GM23338 (cell line): ENCODE results near the gene PEX16.

Source experiments
- CREB1 ChIP-seq: fragments of 250-450 bp; sonication (Bioruptor Pico); IDR thresholded peaks from 2 replicates; pipeline ENCODE4 v1.5.0; 2020; ENCODE audit warnings: low read depth, mild to moderate bottlenecking, moderate library complexity
- CTCF ChIP-seq, 2 experiments: fragments of 200-600 bp in 1 of 2; sonication (generic) in 1 of 2; conservative IDR thresholded peaks; 2 replicates each; pipeline versions ENCODE4 v1.5.1 to v1.6.1; 2016 to 2017; ENCODE audit warnings: antibody characterized with exemption in 2 of 2, low read depth in 2 of 2, mild to moderate bottlenecking in 2 of 2, moderate library complexity in 1 of 2
- ETS1 ChIP-seq: IDR thresholded peaks from 2 replicates; pipeline ENCODE4 v1.6.1; 2016; ENCODE audit warnings: antibody characterized with exemption
- EZH2 ChIP-seq: fragments of 200-600 bp; sonication (generic); IDR thresholded peaks from one replicate; pipeline ENCODE4 v1.8.0; 2017; ENCODE audit warnings: antibody characterized with exemption, mild to moderate bottlenecking, low read depth; ENCODE audit not compliant: unreplicated experiment
- EZH2phosphoT487 ChIP-seq: fragments of 200-600 bp; sonication (generic); IDR thresholded peaks from one replicate; pipeline ENCODE4 v1.8.1; 2018; ENCODE audit warnings: antibody characterized with exemption; ENCODE audit not compliant: unreplicated experiment
- JUNB ChIP-seq: IDR thresholded peaks from one replicate; pipeline ENCODE4 v1.6.1; 2016; ENCODE audit warnings: antibody characterized with exemption; ENCODE audit not compliant: unreplicated experiment
- NANOG ChIP-seq: IDR thresholded peaks from 2 replicates; pipeline ENCODE4 v1.6.1; 2016; ENCODE audit warnings: antibody characterized with exemption, borderline replicate concordance
- POLR2AphosphoS5 ChIP-seq: IDR thresholded peaks from 2 replicates; pipeline ENCODE4 v1.6.1; 2016; ENCODE audit warnings: antibody characterized with exemption, low read depth
- REST ChIP-seq: IDR thresholded peaks from one replicate; pipeline ENCODE4 v1.6.1; 2018; ENCODE audit warnings: antibody characterized with exemption; ENCODE audit not compliant: unreplicated experiment
- STAT1 ChIP-seq: IDR thresholded peaks from one replicate; pipeline ENCODE4 v1.6.1; 2016; ENCODE audit warnings: antibody characterized with exemption; ENCODE audit not compliant: unreplicated experiment

- TF ChIP-seq CREB1 (CRISPR knock-in tag) (no peak), POLR2AphosphoS5 (no peak), EZH2 (no peak), CTCF (conservative IDR thresholded peaks at IDR 0.05; ENCODE audit: low read depth in 2 of 2) (no peak), EZH2phosphoT487 (no peak), REST (no peak), NANOG (no peak), STAT1 (no peak), ETS1 (no peak), JUNB (no peak)
These were observed 13.4 kb upstream of the PEX16 start for GRCh38 chr11:45930951-45931570.
